Keratinocyte (primary cell): ENCODE results near the gene BTG3.

Experiments
- CTCF ChIP-seq, 3 experiments: IDR thresholded peaks in 1 of 3; conservative IDR thresholded peaks in 1 of 3; optimal IDR thresholded peaks in 1 of 3; 2 replicates in 2 of 3; 3 replicates in 1 of 3; pipeline versions ENCODE3 to v1.5.1; 2011; ENCODE audit warnings: low read length in 3 of 3, mild to moderate bottlenecking in 3 of 3, moderate library complexity in 2 of 3, control low read depth in 1 of 3, inconsistent platforms in 1 of 3; ENCODE audit not compliant: insufficient read depth in 2 of 3; ENCODE audit errors: extremely low read depth in 1 of 3
- EZH2 ChIP-seq: IDR thresholded peaks from one replicate; pipeline ENCODE4 v1.6.1; 2012; ENCODE audit warnings: inconsistent platforms, mild to moderate bottlenecking, low read length, moderate library complexity

- TF ChIP-seq CTCF (optimal IDR thresholded peaks at IDR 0.05 in 1 of 3, IDR thresholded peaks at IDR 0.05 in 1 of 3, conservative IDR thresholded peaks at IDR 0.05 in 1 of 3; ENCODE audit: extremely low read depth in 1 of 3, insufficient read depth in 2 of 3, low read length in 3 of 3): no peak
- no peak for TF ChIP-seq EZH2
Measured at GRCh38 chr21:17597680-17598079, 15.0 kb downstream of the BTG3 start.
